GM12873 (cell line): Measurements from ENCODE around the gene OR5L2.

Source experiments
- TF ChIP-seq, protein P1 (sequence below): IDR thresholded peaks from 2 replicates; pipeline ENCODE4 v1.5.1; 2012; ENCODE audit warnings: low read depth, mild to moderate bottlenecking, moderate library complexity, low read length, control low read depth; ENCODE audit not compliant: insufficient read depth; ENCODE audit errors: missing control alignments

OR5L2 gene

DNA sequence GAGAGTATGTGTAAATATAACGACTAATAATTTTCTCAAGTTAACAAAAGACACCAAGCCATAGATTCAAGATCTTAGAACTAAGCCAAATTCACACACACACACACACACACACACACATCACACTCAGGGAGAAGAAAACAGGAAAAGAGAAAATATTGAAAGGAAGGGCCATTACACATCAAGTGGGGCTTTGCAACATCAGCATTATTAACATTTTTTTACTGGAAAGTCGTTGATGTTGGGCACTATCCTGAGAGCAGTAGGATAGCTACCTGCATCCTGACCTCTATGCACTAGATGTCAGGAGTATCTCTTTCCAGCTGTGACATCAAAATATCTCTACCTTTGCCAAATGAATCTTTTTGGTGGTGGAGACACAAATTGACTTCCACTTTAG lies 20.4 kb downstream of the OR5L2 start:
- TF ChIP-seq, protein P1, sequence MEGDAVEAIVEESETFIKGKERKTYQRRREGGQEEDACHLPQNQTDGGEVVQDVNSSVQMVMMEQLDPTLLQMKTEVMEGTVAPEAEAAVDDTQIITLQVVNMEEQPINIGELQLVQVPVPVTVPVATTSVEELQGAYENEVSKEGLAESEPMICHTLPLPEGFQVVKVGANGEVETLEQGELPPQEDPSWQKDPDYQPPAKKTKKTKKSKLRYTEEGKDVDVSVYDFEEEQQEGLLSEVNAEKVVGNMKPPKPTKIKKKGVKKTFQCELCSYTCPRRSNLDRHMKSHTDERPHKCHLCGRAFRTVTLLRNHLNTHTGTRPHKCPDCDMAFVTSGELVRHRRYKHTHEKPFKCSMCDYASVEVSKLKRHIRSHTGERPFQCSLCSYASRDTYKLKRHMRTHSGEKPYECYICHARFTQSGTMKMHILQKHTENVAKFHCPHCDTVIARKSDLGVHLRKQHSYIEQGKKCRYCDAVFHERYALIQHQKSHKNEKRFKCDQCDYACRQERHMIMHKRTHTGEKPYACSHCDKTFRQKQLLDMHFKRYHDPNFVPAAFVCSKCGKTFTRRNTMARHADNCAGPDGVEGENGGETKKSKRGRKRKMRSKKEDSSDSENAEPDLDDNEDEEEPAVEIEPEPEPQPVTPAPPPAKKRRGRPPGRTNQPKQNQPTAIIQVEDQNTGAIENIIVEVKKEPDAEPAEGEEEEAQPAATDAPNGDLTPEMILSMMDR: no peak

DNA sequence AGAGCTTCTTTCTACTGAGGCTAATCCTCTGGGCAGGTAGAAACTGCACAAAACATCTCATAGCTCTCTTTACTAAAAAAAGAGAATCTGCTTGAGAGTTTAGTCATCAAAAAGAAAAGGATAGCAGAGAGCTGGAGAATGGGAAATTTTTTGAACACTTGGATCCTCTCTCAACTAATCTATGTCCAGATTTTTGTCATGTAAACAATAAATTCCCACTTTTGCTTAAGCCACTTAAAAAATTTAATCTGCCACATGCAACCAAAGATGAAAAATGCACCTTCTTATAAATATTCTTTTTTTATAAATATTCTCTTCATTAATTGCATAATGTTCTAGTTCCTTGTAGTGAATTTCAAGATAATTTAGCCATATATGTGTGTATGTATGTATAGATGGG lies 22.0 kb downstream of the OR5L2 start:
- TF ChIP-seq, protein P1: no peak

DNA sequence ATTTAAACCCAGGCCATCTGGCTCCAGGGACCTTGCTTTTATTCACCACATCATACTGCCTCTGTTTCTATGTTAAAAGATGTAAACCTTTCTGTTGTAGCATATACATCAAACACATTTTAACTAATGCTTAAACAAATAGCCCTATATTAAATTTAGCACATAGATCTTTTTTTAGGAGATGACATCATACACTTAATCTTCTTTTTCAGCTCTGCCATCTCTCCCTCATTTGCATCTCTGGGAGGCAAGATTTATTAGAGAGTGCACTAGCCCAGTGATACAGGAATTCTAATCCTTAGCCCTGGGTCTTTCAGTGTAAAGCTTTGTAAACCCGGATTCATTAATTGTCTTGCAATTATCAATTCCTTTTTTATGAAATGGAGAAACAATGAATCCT lies 25.1 kb downstream of the OR5L2 start:
- TF ChIP-seq, protein P1: no peak

DNA sequence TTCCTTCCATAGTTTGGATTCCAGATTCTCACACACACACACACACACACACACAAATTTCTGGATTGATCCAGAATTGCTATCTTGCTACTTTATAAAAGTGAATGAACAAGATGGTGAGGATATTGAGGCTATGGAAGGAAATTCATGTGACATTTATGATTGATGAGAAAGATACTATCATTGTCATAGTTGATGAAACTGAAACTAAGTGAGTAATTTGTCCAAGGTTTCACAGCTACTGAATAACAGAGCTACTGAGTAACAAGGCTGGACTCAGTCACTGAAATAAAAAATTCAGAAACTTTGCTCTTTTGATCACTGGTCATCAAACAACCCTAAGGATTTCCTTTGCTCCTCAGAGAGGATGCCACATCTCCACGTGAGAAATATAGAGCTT lies 27.7 kb downstream of the OR5L2 start:
- TF ChIP-seq, protein P1: no peak
